ENCODE data around the gene SAMD15. TPM values are rescaled to one million over a fixed set of nuclear protein-coding genes. Genes with fewer than 3 reads are reported as not detected.
"Not testable (repeated sequence)": the region's sequence is repeated elsewhere in the genome, so short reads cannot be mapped to it uniquely, and the experiment has no call there.

The SAMD15 gene
- total RNA-seq, result 3.5 TPM

DNA sequence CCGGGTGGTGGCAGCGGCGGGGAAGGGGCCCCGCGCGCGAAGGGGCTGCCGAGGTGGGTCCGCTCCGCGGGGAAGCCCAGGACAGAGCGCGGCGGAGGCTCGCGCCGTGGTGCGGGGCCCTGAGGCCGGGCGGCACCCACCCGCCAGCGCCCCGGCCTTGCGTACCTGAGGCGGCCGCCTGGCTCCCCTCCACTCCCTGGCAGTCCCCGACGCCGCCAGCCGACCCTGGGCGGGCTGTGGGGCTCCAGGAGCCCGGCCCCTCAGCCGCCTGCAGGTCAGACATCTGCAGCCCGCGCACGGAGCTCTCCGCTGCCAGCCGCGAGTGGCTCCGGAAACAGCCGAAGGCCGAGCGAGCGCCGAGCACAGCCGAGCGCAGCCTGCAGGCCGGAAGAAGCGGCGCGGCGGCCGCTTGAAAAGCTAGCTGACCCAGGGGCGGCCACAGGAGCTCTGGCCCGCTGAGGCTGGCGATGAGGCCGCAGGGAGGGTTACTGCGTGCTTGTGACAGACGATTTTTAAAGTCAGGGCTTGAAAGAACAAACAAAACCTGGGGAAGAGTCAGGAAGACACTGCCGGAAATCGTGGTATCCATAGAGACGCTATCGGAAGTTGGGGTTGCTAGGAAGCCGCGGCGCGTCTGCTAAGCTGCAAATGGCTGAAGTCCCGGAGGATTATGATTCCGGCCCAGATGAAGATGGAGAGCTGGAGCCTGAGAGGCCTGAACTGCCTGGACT, at the start of gene SAMD15, which contains the start of gene TMED8:
Gene SAMD15 (plus strand): TSS at position 609 of the 731 bp plus-strand sequence. CDS start 40 bp downstream, at position 649.
Gene TMED8 (minus strand): TSS at position 324 of the 731 bp plus-strand sequence. CDS start 41 bp downstream, at position 283.
- peak; percentile 86 for DNase-seq (ENCODE audit: low spot score)

DNA sequence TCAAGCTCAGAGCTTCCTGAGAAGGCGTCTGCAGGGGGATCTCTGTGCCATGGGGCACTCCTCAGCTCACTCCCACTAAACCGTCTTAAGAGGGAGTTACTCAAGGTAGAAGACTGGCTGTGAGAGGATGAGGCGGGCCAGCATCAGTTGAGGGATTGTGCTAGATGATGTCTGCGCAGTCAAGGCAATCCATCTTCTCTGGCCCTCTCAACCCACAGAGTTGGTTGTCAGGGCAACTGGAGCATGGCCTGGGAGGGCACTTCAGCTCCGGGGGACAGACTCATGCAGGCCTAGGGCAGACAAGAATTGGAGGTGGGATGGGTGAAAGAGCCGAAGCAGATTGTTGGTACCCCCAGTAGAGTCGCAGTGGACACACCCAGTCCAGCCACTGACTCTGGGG, 47.3 kb upstream of the SAMD15 start:
- DNase-seq (ENCODE audit: low spot score), result no peak

DNA sequence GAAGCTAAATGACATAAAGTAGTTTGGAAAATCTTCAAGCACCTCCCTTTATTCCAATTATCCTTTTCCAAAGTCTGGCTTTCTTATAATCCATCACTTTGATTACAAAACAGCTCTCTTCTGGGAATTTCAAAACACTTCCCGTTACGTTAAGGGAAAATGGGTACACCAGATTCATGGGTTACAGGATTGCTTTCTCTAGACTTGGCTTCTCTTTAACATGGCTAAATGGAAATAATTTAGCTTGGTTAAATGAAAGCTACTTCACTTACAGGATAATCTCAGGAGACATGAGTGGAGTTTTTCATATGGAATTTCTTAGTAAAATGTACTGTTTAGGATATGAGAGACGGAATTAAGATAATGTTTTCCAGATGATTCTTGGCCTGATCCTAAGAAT, 41.6 kb upstream of the SAMD15 start:
- no peak for DNase-seq (ENCODE audit: low spot score)

DNA sequence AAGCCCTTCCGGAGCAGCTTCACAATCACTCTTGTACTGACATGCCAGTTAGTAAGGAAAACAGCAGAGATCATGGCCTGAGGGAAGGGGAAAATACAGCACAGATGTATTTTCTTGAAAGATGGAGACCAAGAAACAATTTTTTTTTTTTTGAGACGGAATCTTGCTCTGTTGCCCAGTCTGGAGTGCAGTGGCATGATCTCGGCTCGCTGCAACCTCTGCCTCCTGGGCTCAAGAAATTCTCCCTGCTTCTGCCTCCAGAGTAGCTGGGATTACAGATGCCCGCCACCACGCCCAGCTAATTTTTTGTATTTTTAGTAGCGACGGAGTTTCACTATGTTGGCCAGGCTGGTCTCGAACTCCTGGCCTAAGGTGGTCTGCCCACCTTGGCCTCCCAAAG, 39.9 kb upstream of the SAMD15 start:
- not testable (repeated sequence) for DNase-seq (ENCODE audit: low spot score)

- no peak for DNase-seq (ENCODE audit: low spot score)
These were observed 39.3 kb upstream of the SAMD15 start for GRCh38 chr14:77337880-77338279.

DNA sequence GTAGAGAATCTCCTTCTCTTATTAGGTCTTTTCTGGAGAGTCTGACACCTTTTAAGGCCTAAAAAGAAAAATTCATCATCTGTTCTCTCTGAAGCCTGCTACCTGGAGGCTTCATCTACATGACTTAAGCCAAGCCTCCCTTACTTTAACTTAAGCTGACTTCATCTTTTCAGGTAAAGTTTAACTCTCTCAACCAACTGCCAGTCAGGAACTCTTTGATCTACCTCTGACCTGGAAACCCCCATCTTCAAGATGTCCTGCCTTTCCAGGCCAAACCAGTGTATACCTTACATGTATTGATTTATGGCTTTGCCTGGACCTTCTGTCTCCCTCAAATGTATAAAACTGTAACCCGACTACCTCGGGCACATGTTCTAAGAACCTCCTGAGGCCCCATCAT, 38.9 kb upstream of the SAMD15 start:
- DNase-seq (ENCODE audit: low spot score), result no peak

GRCh38 chr14:77339407-77339806, 37.8 kb upstream of the SAMD15 start:
- no peak for DNase-seq (ENCODE audit: low spot score)

- DNase-seq (ENCODE audit: low spot score), result no peak
These were observed 36.8 kb upstream of the SAMD15 start for GRCh38 chr14:77340389-77340788.

GRCh38 chr14:77342726-77343397, 34.3 kb upstream of the SAMD15 start:
- DNase-seq (ENCODE audit: low spot score), result no peak

GRCh38 chr14:77343662-77344061, 33.5 kb upstream of the SAMD15 start:
- DNase-seq (ENCODE audit: low spot score), result no peak

DNA sequence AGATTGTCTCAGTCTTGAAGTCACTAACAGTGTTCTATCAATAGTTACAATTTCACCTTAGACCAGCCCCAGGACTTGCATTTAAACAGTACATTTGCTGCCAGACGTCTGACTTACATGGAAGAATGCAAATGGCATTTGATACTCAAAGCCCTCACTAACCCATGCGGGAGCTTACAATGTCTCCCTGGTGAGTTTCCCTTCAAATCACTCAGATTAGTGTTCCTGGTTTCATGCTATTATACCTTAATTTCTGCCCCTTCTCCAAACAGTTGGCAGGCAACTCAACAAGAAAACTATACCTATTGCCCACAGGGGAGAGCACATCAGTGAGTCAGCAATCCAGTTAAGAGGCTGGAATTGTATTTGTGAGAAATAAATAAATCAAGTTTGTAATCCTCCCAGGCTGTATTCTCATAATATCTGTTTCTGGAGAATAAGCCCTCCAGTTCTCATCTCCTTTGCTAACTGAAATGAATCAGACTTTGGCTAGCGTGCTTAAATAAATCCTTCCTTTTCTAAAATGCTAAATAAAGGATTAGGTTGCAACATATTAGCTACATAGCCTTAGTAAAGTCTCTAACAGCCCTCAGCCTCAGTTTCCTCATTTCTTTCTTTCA, 32.7 kb upstream of the SAMD15 start:
- DNase-seq (ENCODE audit: low spot score), result no peak

GRCh38 chr14:77346495-77346894, 30.7 kb upstream of the SAMD15 start:
- DNase-seq (ENCODE audit: low spot score), result no peak

- no peak for DNase-seq (ENCODE audit: low spot score)
These were observed 29.4 kb upstream of the SAMD15 start for GRCh38 chr14:77347751-77348150.

- DNase-seq (ENCODE audit: low spot score), result no peak
These were observed 23.6 kb upstream of the SAMD15 start for GRCh38 chr14:77353469-77354141.

GRCh38 chr14:77355811-77356210, 21.4 kb upstream of the SAMD15 start:
- no peak for DNase-seq (ENCODE audit: low spot score)

DNA sequence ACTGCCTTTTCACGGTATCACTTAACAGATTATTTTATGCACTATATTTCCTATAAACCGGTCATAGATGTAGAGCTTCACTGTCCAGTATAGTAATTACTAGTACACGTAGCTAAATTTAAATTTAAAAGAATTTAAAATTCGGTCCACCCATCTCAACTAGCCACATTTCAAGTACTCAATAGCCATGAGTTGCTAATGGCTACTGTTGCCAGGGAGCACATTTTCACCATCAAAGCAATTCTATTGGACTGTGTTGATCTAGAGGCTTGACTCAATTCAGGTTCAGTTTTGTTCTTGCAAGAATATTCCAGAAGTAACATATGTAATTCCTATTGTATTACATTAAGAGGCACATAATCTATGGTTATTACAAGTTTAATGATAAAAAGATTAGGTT, 20.3 kb upstream of the SAMD15 start:
- no peak for DNase-seq (ENCODE audit: low spot score)

DNA sequence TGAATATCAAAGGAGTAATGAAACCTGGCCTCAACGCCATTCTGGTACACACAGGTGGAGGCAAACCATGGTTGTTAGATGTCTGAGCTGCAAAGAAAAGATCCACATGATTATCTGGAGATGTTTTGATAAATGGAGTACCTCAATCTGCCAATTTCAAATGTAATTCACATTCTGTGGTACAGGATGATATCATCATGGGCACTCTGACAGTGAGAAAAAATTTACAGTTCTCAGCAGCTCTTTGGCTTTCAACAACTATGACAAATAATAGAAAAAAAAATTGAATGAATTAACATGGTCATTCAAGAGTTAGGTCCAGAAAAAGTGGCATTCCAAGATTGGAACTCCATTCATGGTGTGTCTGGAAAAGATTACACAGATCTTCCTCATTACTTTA, 17.6 kb upstream of the SAMD15 start:
- DNase-seq (ENCODE audit: low spot score), result no peak

- DNase-seq (ENCODE audit: low spot score), result no peak
These were observed 13.0 kb upstream of the SAMD15 start for GRCh38 chr14:77364146-77364545.

GRCh38 chr14:77369285-77369684, 7.9 kb upstream of the SAMD15 start:
- no peak for DNase-seq (ENCODE audit: low spot score)

DNA sequence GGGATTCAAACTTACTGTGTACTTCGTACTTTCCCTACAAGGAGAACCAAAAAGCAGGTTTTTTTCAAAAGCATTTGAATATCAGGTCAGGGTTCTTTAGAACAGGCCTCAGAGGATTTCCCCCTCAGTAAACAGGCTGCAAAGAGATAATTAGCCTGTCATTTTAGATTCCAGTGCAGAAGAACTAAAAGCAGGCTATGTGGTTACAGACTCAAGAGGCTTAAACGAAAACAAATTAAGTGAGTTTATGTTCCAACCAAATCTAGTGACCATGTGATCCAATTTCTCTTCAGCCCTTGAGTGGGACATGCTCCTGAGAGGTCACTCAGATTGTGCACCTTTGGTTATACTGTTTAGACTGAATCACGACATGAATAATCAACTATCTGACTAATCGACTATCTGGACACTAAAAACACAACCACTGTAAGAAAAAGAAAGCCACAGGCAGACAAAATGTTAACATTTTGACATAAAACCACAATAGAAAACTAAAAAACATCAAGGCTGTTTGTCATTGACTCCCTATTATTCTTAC, 4.8 kb upstream of the SAMD15 start:
- no peak for DNase-seq (ENCODE audit: low spot score)

GRCh38 chr14:77375164-77375950, 1.8 kb upstream of the SAMD15 start:
- DNase-seq (ENCODE audit: low spot score), result no peak

Measured in mucosa of gallbladder (tissue), 1 donor.